HG02759 (cell line): ENCODE results near the gene FBLN2.
"Not testable (repeated sequence)": the region's sequence is repeated elsewhere in the genome, so short reads cannot be mapped to it uniquely, and the experiment has no call there.

Source experiments
- ATAC-seq: cut with Tn5 transposase; IDR thresholded peaks from one replicate; pipeline ENCODE4 v1.9.1; 2021; ENCODE audit warnings: mild to moderate bottlenecking, moderate library complexity; ENCODE audit not compliant: unreplicated experiment

Gene FBLN2

DNA sequence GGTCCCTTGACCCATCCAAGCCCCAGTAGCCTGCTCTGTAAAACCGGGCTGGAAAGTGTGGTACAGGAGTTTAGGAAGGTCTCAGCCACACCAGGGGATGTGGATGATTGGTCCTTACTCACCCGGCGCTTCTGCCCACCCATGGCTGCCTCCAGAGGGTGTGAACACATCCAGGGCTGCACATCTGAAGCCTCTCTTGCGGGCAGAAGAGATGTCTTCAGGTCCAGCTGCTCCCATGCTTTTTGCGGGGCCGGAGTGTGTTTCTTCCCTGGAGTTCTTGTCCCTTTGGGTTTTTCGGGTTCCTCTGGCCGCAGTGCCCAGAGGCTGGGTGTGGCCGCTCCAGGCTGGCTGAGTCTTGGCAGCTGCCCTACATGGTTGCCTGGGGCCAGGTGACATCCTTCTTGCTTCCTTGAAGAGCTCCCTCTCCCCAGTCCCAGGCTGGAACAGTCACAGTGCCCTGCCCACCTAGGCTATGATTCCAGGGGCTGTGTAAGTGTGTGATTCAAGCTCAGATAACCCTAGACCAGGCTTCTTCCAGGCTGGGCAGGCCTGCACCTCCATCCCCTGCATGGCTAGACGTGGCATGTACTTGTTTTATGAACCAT lies 34.9 kb upstream of the FBLN2 start:
- ATAC-seq = no peak

DNA sequence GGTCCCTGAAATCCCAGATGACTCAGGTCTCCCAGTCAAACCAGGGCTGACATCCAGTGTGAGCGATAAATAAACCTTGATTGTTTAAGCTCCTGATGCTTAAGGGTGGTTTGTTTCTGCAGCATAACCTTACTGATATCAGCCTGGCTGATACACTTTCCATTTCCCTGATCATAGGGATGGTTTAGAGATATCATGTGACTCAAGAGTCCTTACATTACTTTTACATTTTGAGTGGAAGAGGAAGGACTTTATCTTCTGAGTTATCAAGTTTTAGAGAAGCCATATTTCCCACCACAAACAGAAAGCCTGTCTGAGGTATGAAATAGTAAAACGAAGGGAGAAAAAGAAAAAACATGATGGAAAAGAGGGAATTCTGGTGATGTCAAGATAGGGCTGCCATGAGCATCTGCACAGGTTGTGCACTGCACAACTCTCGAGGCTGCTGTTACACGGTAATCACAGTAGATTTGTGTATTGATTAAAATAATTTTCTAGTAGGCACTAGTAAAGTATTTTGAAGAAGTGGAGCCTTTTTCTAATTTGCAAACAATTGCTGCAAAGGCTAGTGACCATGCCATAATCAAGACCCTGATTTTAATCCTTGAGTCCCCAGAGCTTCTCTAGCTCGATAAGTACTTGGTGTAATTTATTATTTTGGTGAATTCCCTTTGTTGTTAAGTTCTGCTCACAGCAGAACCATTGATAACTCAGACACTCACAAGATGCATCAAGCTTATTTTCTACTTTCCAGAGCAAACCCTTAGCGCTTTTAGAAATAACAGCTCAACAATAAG lies 34.1 kb upstream of the FBLN2 start:
- no peak for ATAC-seq

GRCh38 chr3:13515786-13516759 lies 32.9 kb upstream of the FBLN2 start:
- ATAC-seq = no peak

DNA sequence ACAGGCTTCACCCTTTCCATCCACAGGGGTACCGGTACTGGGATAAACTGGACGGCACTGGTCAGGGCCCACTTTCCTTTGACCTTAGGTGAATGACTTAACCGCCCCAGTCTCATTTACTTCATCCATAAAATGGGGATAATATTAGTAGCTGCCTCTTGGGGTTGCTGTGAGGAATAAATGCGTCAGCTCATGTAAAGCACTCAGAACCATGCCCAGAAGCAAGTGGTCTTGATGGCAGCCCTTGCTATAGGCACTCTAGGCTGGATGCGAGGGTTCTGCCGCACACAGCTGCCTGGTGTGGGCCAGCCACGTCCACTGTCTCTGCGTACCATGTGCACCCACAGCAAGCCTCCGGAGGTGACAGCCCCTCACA lies 32.2 kb upstream of the FBLN2 start:
- ATAC-seq = no peak

DNA sequence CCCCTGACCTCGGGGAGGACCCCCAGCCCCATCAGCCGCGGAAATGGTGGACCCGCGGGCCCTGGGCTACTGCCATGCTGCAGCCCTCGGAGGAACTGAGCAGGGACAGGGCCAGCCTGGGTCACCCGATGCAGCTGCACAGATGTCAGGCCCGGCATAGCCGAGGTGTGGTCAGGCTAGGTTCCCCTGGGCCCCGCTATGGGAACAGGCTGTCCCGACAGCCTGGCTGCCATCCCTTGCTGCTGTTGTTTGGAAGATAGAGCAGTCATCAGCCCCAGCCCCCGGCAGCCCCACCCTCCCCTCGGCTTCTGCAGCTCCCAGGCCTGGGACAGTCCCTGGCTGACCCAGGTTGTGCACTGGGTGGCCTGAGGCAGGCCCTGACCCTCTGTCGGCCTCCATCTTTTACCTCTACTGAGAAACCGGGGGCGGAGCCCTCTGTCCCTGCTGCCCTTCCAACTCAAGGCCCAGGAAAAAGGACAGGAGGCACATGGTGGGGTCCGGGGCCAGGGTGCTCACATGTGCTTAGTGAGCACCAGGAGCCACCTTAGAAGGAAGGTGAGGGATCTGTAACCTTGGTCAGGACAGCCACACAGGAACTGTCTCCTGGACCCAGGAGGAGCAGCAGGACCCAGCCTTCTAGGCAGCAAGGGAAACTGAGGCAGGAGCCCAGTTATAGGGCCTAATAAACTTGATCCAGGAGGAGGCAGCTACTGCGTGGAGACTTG lies 31.5 kb upstream of the FBLN2 start:
- ATAC-seq = no peak

DNA sequence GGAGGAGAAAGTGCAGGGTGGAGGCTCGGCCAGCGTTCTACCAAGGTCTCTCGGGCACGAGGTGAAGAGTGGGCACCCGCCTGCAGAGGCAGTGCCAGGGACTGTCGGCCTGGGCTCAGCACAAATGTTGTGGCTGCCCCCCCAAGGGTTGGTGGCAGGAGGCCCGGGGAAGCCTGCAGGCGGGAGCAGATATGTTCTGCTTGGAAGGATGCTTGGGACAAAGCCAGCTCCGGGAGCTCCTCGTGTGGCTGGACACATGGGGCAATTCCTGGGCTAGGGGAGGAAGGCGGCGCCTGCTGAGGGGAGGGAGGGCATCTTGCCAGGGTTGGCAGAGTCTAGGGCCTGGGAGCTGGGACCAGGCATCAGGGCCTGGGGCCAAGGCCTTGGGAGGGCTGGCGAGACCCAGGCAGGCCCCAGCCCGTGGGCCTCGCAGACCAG lies 30.4 kb upstream of the FBLN2 start:
- ATAC-seq = no peak

GRCh38 chr3:13519006-13519791 lies 29.7 kb upstream of the FBLN2 start:
- ATAC-seq = no peak

- no peak for ATAC-seq
These were observed 28.5 kb upstream of the FBLN2 start for GRCh38 chr3:13520326-13520880.

DNA sequence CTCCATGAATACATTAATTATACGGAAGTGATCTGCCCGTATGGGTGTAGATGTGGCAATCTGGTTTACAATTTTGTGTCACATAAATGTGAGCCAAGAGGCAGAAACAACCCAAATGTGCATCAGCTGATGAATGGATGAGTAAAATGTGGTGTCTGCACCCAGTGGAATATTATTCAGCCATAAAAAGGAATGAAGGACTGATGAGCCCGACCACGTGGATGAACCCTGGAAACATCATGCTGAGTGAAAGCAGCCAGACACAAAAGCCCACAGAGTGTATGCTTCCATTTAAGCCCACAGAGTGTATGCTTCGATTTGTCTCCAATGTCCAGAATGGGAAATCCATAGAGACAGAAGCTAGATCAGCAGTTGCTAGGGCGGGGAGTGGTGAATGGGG lies 27.6 kb upstream of the FBLN2 start:
- ATAC-seq = no peak

GRCh38 chr3:13521749-13522148 lies 27.2 kb upstream of the FBLN2 start:
- ATAC-seq = not testable (repeated sequence)

GRCh38 chr3:13522236-13522635 lies 26.7 kb upstream of the FBLN2 start:
- ATAC-seq = no peak

- no peak for ATAC-seq
These were observed 23.8 kb upstream of the FBLN2 start for GRCh38 chr3:13524979-13525669.

DNA sequence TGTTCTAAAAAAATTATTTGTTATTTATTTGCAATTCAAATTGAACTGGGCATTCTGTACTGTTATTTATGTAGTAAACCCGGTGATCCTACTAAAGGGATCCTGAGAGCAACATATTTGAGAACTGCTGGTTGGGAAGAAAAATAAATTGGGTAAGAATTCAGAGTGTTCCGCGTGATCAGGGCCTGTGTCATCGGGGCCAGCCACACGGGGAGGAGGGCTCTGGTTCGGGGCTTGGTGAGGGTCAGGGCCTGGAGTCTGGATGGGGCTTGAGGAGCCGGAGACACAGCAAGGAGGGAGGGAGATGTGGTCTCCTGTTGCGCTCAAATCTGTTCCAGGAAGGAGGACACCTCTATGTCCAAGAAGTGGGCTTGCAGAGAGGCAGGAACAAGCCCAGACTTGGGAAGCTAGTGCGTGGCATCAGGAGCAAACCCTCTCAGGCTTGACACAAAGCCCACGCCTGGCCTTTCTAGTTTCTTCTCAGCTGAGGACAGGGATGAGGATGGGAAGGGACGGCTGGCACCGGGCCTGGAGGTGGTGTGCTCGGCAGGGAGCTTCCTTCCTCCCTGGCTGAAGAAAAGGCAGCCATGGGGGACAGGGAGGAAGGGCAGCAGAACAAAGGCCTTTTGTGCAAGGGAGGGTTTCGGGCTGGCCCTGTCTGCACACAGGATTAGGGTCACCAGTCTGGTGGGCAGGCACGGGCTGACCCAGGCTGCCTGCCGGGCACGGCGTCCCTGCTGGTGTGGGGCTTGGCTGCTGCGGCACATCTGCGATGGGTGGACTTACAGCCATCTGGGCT lies 22.9 kb upstream of the FBLN2 start:
- ATAC-seq = no peak

DNA sequence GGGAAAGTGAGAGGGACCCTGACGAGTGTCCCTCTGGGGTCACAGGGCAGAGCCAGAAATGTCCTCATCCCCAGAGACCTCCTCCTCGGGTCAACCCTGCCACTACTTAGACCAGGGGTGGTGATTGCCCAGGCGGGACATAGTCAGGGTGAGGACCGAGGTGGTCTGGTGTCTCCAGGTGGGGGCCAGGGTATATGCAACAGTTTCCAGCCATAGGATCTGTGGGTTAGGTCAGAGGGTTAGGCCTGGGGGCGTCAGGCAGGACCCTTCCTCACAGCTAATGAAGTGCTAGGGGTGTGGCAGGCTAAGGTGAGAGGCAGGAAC lies 22.3 kb upstream of the FBLN2 start:
- ATAC-seq = no peak

- no peak for ATAC-seq
These were observed 20.6 kb upstream of the FBLN2 start for GRCh38 chr3:13528217-13528867.

DNA sequence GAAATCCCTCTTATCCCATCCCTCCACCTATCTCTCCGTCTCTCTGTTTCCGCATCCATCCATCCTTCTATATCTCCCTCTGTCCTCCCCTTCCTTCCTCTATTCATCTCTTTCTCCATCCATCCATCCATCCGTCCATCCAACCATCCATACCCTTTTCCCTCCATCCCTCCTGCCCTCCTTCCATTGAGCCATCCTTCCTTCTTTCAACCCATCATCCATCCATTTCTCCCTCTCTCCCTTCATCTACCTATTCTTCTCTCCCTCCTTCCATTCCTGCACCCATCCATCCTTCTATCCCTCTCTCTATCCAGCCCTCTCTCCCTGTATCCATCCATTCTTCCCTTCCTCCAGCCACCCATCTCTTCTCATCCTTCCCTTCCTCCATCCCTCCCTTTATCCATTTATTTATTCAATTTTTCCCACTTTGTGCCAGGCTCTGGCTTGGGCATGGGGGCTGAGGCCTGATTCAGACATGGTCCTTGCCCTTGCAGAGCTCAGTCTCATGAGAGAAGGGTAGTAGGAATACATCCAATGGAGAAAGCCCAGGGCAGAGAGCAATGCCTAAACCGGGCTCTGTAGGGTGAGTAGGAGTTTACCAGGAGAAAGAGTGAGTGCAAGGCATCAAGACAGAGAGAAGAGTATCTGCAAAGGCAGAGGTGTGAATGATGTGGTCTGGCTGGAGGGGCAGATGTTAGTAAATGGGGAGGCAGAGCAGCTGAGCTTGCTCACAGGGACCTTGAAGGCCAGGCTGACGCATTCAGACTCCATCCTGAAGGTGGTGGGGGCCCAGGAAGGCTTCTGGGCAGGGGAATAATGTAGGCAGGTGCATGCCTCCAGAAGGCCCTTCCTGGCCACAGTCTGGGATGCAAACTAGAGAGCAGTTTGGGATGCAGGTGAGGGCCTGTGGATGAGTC lies 19.5 kb upstream of the FBLN2 start:
- no peak for ATAC-seq
